NCI-H187 treated with DMSO at 0.1 percent for 48 hours (cell line): ENCODE results near the gene PEMT.
"Not testable (repeated sequence)": the region's sequence is repeated elsewhere in the genome, so short reads cannot be mapped to it uniquely, and the experiment has no call there.

ENCODE experiments used
- DNase-seq: peaks from one replicate; lab custom pipeline; 2025; lab: John Stamatoyannopoulos, UW

PEMT gene

GRCh38 chr17:17487998-17488397, 103.5 kb downstream of the PEMT start:
- DNase-seq: no peak

- DNase-seq: not testable (repeated sequence)
Observed at GRCh38 chr17:17486416-17486815, 105.1 kb downstream of the PEMT start.

GRCh38 chr17:17485420-17485819, 106.1 kb downstream of the PEMT start:
- no peak for DNase-seq

- no peak for DNase-seq
Observed at GRCh38 chr17:17484451-17484899, 107.0 kb downstream of the PEMT start.

GRCh38 chr17:17481860-17482259, 109.6 kb downstream of the PEMT start:
- no peak for DNase-seq

GRCh38 chr17:17480593-17481148, 110.8 kb downstream of the PEMT start:
- no peak for DNase-seq

- no peak for DNase-seq
Observed at GRCh38 chr17:17479209-17479608, 112.3 kb downstream of the PEMT start.

GRCh38 chr17:17476865-17477467, 114.5 kb downstream of the PEMT start, which contains the start of gene MED9:
Gene MED9, plus strand, starts transcription at chr17:17477000. Its CDS starts 42 bp downstream, at chr17:17477042.
- DNase-seq: peak; percentile 49

GRCh38 chr17:17474341-17474740, 117.2 kb downstream of the PEMT start:
- DNase-seq: no peak

- no peak for DNase-seq
Observed at GRCh38 chr17:17472333-17472920, 119.1 kb downstream of the PEMT start.

- DNase-seq: no peak
Observed at GRCh38 chr17:17469996-17470395, 121.5 kb downstream of the PEMT start.

GRCh38 chr17:17469358-17469757, 122.2 kb downstream of the PEMT start:
- DNase-seq: no peak

- no peak for DNase-seq
Observed at GRCh38 chr17:17468217-17469010, 123.1 kb downstream of the PEMT start.

- no peak for DNase-seq
Observed at GRCh38 chr17:17467720-17468119, 123.8 kb downstream of the PEMT start.

- DNase-seq: no peak
Observed at GRCh38 chr17:17467016-17467415, 124.5 kb downstream of the PEMT start.

GRCh38 chr17:17466511-17466910, 125.0 kb downstream of the PEMT start:
- DNase-seq: no peak

GRCh38 chr17:17465878-17466277, 125.6 kb downstream of the PEMT start:
- not testable (repeated sequence) for DNase-seq

GRCh38 chr17:17463821-17464220, 127.7 kb downstream of the PEMT start:
- no peak for DNase-seq

GRCh38 chr17:17462048-17462824, 129.3 kb downstream of the PEMT start:
- no peak for DNase-seq

- no peak for DNase-seq
Observed at GRCh38 chr17:17460038-17460437, 131.5 kb downstream of the PEMT start.

GRCh38 chr17:17457680-17458079, 133.8 kb downstream of the PEMT start:
- no peak for DNase-seq

GRCh38 chr17:17456251-17456650, 135.3 kb downstream of the PEMT start:
- no peak for DNase-seq
